K562 (cell line): ENCODE results near the gene SCMH1. TPM values are rescaled to one million over a fixed set of nuclear protein-coding genes. Genes with fewer than 3 reads are reported as not detected.

Experiments
- ADNP ChIP-seq: fragments of 200-800 bp; sonication (Bioruptor generic); IDR thresholded peaks from 2 replicates; pipeline ENCODE4 v1.6.1; 2016; ENCODE audit warnings: missing genetic modification characterization, missing compliant biosample characterization
- CEBPB ChIP-seq: fragments of 450-650 bp; IDR thresholded peaks from 2 replicates; pipeline ENCODE4 v1.6.1; 2016; ENCODE audit warnings: missing genetic modification characterization, missing compliant biosample characterization
- DDX20 ChIP-seq: fragments of 450-650 bp; IDR thresholded peaks from 2 replicates; pipeline ENCODE4 v1.6.1; 2016; ENCODE audit warnings: missing genetic modification characterization, low read depth, mild to moderate bottlenecking, missing compliant biosample characterization, moderate library complexity
- ETV1 ChIP-seq: fragments of 450-650 bp; conservative IDR thresholded peaks from 2 replicates; pipeline ENCODE4 v1.6.1; 2016; ENCODE audit warnings: missing genetic modification characterization, control low read depth, low read depth, missing compliant biosample characterization
- KLF10 ChIP-seq: fragments of 250-450 bp; sonication (Bioruptor Pico); IDR thresholded peaks from 2 replicates; pipeline ENCODE4 v1.6.1; 2021; ENCODE audit warnings: matching md5 sums
- MAFF ChIP-seq: IDR thresholded peaks from 2 replicates; pipeline ENCODE4 v1.6.1; 2012; ENCODE audit warnings: low read length, improper control_type of control experiment
- MAFK ChIP-seq: IDR thresholded peaks from 2 replicates; pipeline ENCODE4 v1.6.1; 2011; ENCODE audit warnings: low read length, improper control_type of control experiment
- NFYB ChIP-seq: IDR thresholded peaks from 2 replicates; pipeline ENCODE4 v1.6.1; 2011; ENCODE audit warnings: mild to moderate bottlenecking, moderate library complexity; ENCODE audit not compliant: insufficient read length; ENCODE audit errors: extremely low read depth
- PHB ChIP-seq: fragments of 250-450 bp; sonication (Bioruptor Pico); IDR thresholded peaks from 2 replicates; pipeline ENCODE4 v1.5.0; 2021
- PRPF4 ChIP-seq: fragments of 200-400 bp; formaldehyde crosslinking; IDR thresholded peaks from one replicate; pipeline ENCODE4 v1.6.1; 2017; ENCODE audit warnings: low read length, low read depth, mild to moderate bottlenecking; ENCODE audit not compliant: insufficient read depth, poor library complexity, severe bottlenecking
- RHOXF2B ChIP-seq: fragments of 250-450 bp; sonication (Bioruptor Pico); conservative IDR thresholded peaks from 2 replicates; pipeline ENCODE4 v1.5.1; 2021
- SP1 ChIP-seq: sonication (generic); formaldehyde crosslinking; IDR thresholded peaks from 2 replicates; pipeline ENCODE4 v1.8.1; 2022; ENCODE audit warnings: mild to moderate bottlenecking, missing genetic modification reagents
- SP2 ChIP-seq: IDR thresholded peaks from 2 replicates; pipeline ENCODE4 v1.6.1; 2011; ENCODE audit warnings: mild to moderate bottlenecking, low read depth, low read length, moderate library complexity; ENCODE audit not compliant: poor library complexity, severe bottlenecking; ENCODE audit errors: extremely low read depth
- YBX1 ChIP-seq: fragments of 450-650 bp; IDR thresholded peaks from 2 replicates; pipeline ENCODE4 v1.7.1; 2016; ENCODE audit warnings: mild to moderate bottlenecking
- ZNF23 ChIP-seq: fragments of 250-450 bp; sonication (Bioruptor Pico); IDR thresholded peaks from 2 replicates; pipeline ENCODE4 v1.4.0; 2020; ENCODE audit warnings: mild to moderate bottlenecking
- ZNF274 ChIP-seq: IDR thresholded peaks from 2 replicates; pipeline ENCODE4 v1.6.1; 2011; ENCODE audit warnings: low read depth, mild to moderate bottlenecking, low read length, moderate library complexity, borderline replicate concordance
- ZNF76 ChIP-seq: fragments of 250-450 bp; sonication (Bioruptor Pico); IDR thresholded peaks from 2 replicates; pipeline ENCODE4 v1.4.0; 2020; ENCODE audit warnings: mild to moderate bottlenecking, moderate library complexity, borderline replicate concordance
- ZNF785 ChIP-seq: fragments of 250-450 bp; sonication (Bioruptor Pico); IDR thresholded peaks from 2 replicates; pipeline ENCODE4 v1.4.0; 2020; ENCODE audit warnings: mild to moderate bottlenecking
- ZSCAN29 ChIP-seq: fragments of 450-650 bp; IDR thresholded peaks from 2 replicates; pipeline ENCODE4 v1.6.1; 2017
- ZSCAN32 ChIP-seq: fragments of 450-650 bp; formaldehyde crosslinking; IDR thresholded peaks from 2 replicates; pipeline ENCODE4 v1.4.0; 2020; ENCODE audit warnings: mild to moderate bottlenecking, moderate library complexity
- polyA plus RNA-seq, 8 experiments: library from polyadenylated mRNA; depleted of rRNA in 4 of 8; stranded (reverse) in 5 of 8; unstranded in 3 of 8; fragments of >200 nt; fragmentation: Nextera tagmentation in 2 of 8; fragmentation: Illumina TruSeq in 1 of 8; extraction: Ambion mirVana in 2 of 8; extraction: Trizol in 1 of 8; gene quantifications; 2 replicates each; pipeline versions ENCODE4 v1.2.1 to v1.2.3, GENCODE V29; 2011 to 2014; ENCODE audit warnings: inconsistent platforms in 1 of 8, missing spikeins in 1 of 8
- total RNA-seq, 7 experiments: library from RNA; depleted of rRNA in 6 of 7; stranded (reverse); fragments of >200 nt in 6 of 7; fragmentation: Illumina TruSeq in 2 of 7; extraction: Trizol in 2 of 7; gene quantifications; 2 replicates each; pipeline versions ENCODE4 v1.2.1 to v1.2.3, GENCODE V29; 2011 to 2021; ENCODE audit warnings: low replicate concordance in 1 of 7
- TF ChIP-seq, protein P1 (sequence below): fragments of 450-650 bp; formaldehyde crosslinking; IDR thresholded peaks from 2 replicates; pipeline ENCODE4 v1.4.0; 2022; ENCODE audit warnings: missing genetic modification characterization
- TF ChIP-seq, protein P2 (sequence below): conservative IDR thresholded peaks from 2 replicates; pipeline ENCODE4 v1.6.1; 2011; ENCODE audit warnings: low read depth, mild to moderate bottlenecking, low read length; ENCODE audit not compliant: control insufficient read depth
- TF ChIP-seq, protein P3 (sequence below): fragments of 250-450 bp; sonication (Bioruptor Pico); IDR thresholded peaks from 2 replicates; pipeline ENCODE4 v1.4.0; 2020

The SCMH1 gene
- total and polyA plus RNA-seq, 9 of the 15 experiments (the other 6 are each of a cell fraction or from before 2014, with no cell fraction given) = 8.5 to 37.0 (median 26.8) TPM

DNA sequence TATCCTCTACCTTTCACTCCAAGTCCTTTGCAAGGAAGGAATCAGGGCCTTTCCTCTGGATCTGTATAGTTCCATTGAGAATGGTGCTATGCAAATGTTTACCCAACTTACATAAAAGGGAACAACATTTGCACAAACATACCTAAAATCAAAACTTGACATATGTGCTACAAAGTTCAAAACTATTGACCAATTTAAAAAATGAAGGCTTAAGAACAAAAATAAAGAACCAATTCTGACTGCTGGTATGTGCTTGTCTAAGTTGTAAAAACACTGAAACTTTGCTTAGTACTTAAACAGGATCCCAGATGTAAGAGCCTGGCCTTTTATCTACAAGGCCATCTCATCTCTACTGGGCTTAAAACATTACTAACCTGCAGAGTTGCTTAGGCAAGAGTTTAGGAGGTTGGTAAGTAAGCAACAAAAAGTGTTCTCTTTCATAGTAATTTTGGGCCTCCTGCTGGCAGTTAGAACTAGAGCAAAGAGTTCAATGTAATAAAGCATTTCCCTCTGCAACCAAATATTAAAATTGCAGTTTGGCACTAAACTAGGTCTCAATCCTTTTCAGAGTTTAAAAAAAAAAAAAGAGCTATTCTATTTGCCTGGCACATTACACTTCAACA, 2.0 kb downstream of the SCMH1 start (continued):
- TF ChIP-seq, protein P1, sequence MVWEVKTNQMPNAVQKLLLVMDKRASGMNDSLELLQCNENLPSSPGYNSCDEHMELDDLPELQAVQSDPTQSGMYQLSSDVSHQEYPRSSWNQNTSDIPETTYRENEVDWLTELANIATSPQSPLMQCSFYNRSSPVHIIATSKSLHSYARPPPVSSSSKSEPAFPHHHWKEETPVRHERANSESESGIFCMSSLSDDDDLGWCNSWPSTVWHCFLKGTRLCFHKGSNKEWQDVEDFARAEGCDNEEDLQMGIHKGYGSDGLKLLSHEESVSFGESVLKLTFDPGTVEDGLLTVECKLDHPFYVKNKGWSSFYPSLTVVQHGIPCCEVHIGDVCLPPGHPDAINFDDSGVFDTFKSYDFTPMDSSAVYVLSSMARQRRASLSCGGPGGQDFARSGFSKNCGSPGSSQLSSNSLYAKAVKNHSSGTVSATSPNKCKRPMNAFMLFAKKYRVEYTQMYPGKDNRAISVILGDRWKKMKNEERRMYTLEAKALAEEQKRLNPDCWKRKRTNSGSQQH (CRISPR knock-in tag) = no peak
- TF ChIP-seq SP1 (CRISPR knock-in tag) = no peak
- no peak for TF ChIP-seq PRPF4
- TF ChIP-seq YBX1 = no peak
- TF ChIP-seq NFYB = no peak
- no peak for TF ChIP-seq DDX20
- no peak for TF ChIP-seq SP2
- no peak for TF ChIP-seq MAFF
- TF ChIP-seq ADNP = no peak
- no peak for TF ChIP-seq ZNF76 (CRISPR knock-in tag)
- peak; percentile 61 for TF ChIP-seq CEBPB (tag)
- no peak for TF ChIP-seq ZSCAN29
- TF ChIP-seq, protein P2, sequence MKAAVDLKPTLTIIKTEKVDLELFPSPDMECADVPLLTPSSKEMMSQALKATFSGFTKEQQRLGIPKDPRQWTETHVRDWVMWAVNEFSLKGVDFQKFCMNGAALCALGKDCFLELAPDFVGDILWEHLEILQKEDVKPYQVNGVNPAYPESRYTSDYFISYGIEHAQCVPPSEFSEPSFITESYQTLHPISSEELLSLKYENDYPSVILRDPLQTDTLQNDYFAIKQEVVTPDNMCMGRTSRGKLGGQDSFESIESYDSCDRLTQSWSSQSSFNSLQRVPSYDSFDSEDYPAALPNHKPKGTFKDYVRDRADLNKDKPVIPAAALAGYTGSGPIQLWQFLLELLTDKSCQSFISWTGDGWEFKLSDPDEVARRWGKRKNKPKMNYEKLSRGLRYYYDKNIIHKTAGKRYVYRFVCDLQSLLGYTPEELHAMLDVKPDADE = no peak
- TF ChIP-seq ZNF23 = no peak
- TF ChIP-seq, protein P3, sequence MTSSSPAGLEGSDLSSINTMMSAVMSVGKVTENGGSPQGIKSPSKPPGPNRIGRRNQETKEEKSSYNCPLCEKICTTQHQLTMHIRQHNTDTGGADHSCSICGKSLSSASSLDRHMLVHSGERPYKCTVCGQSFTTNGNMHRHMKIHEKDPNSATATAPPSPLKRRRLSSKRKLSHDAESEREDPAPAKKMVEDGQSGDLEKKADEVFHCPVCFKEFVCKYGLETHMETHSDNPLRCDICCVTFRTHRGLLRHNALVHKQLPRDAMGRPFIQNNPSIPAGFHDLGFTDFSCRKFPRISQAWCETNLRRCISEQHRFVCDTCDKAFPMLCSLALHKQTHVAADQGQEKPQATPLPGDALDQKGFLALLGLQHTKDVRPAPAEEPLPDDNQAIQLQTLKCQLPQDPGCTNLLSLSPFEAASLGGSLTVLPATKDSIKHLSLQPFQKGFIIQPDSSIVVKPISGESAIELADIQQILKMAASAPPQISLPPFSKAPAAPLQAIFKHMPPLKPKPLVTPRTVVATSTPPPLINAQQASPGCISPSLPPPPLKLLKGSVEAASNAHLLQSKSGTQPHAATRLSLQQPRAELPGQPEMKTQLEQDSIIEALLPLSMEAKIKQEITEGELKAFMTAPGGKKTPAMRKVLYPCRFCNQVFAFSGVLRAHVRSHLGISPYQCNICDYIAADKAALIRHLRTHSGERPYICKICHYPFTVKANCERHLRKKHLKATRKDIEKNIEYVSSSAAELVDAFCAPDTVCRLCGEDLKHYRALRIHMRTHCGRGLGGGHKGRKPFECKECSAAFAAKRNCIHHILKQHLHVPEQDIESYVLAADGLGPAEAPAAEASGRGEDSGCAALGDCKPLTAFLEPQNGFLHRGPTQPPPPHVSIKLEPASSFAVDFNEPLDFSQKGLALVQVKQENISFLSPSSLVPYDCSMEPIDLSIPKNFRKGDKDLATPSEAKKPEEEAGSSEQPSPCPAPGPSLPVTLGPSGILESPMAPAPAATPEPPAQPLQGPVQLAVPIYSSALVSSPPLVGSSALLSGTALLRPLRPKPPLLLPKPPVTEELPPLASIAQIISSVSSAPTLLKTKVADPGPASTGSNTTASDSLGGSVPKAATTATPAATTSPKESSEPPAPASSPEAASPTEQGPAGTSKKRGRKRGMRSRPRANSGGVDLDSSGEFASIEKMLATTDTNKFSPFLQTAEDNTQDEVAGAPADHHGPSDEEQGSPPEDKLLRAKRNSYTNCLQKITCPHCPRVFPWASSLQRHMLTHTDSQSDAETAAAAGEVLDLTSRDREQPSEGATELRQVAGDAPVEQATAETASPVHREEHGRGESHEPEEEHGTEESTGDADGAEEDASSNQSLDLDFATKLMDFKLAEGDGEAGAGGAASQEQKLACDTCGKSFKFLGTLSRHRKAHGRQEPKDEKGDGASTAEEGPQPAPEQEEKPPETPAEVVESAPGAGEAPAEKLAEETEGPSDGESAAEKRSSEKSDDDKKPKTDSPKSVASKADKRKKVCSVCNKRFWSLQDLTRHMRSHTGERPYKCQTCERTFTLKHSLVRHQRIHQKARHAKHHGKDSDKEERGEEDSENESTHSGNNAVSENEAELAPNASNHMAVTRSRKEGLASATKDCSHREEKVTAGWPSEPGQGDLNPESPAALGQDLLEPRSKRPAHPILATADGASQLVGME = no peak
- no peak for TF ChIP-seq RHOXF2B (CRISPR knock-in tag)
- no peak for TF ChIP-seq KLF10
- TF ChIP-seq ZNF785 (CRISPR knock-in tag) = no peak
- no peak for TF ChIP-seq MAFK
- no peak for TF ChIP-seq ZSCAN32 (CRISPR knock-in tag)
- no peak for TF ChIP-seq PHB (CRISPR knock-in tag)
- TF ChIP-seq ETV1 = no peak
- no peak for TF ChIP-seq ZNF274
